ENCODE data around the gene USP49.

Gene USP49

DNA sequence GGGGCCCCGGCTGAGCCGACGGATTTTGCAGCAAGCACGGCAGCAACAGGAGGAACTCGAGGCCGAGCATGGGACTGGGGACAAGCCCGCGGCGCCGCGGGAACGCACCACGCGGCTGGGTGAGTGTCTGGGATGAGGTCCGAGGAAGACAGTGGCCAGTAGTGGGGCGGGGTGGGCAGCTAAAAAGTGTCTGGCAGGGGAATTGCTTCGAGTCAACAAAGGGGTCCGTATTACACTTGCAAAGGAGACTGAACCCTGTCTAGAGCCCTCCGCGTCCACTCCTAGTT lies 26.5 kb upstream of the USP49 start:
- no peaks in the 10 kb centered on the region for H3K9me3 ChIP-seq (replicated peaks; ENCODE audit: low read length)
- peak overlapping the region; percentile 95 for H3K4me3 ChIP-seq (ENCODE audit: low read length)
- H3K9ac ChIP-seq (ENCODE audit: low read depth, low read length): peak overlapping the region; percentile 97
- peaks cover 15% of the 10 kb centered on the region for H3K36me3 ChIP-seq (ENCODE audit: insufficient read depth, low read length)
- H3K27me3 ChIP-seq (ENCODE audit: control insufficient read depth, insufficient read depth, low read length): no peaks in the 10 kb centered on the region
- peaks cover 39% of the 10 kb centered on the region for H3K4me1 ChIP-seq (ENCODE audit: control insufficient read depth, insufficient read depth, low read length)
- peak overlapping the region; percentile 80 for H3K4me2 ChIP-seq (ENCODE audit: low read length)

DNA sequence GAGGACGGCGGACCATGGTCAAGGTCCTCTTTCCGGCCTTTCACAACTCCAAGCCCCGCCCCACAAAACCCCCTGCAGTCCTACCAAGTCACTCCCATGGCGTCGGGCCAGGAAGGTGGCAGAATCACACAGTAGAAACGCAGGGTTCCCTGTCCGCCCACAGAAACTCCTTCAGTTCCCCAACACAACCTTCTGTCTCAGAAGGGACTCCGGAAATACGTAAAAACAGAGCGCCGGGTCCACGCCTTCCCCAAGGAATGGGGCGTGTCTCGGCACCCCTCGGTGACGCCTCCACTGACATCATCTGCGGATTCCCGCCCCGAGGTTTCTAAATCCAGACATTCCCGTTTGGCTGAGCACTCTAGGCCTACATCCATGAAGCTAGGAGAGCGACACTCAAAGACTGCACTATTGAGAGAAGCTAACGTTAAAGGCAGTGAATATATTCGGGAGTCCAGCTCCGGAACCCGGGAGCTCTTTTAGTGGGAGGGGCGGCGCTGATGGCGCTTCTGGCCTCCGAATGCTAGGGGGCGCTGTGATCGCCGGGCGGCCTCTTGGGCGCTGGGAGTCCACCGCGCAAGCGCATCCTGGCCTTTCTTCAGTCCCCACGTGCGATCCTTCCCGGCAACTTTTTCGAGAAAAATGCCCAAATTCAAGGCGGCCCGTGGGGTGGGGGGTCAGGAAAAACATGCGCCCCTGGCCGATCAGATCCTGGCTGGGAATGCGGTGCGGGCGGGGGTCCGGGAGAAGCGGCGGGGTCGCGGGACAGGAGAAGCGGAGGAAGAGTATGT lies 25.9 kb upstream of the USP49 start, which contains the start of the genes BYSL and MED20:
Gene BYSL (plus strand): TSS at position 579 of the 791 bp plus-strand sequence. CDS start 64 bp downstream, at position 643.
Gene MED20 (minus strand): TSS at position 219 of the 791 bp plus-strand sequence. CDS start 121 bp downstream, at position 98.
- Histone ChIP-seq H3K9ac (ENCODE audit: low read depth, low read length) (peak within 1 kb of the TSS; percentile 97), H3K4me3 (ENCODE audit: low read length) (peak within 1 kb of the TSS; percentile 95), H3K4me2 (ENCODE audit: low read length) (peak within 1 kb of the TSS; percentile 80), H3K4me1 (ENCODE audit: control insufficient read depth, insufficient read depth, low read length) (peaks cover 41% of the 10 kb centered on the region), H3K27me3 (ENCODE audit: control insufficient read depth, insufficient read depth, low read length) (no peaks in the 10 kb centered on the region), H3K36me3 (ENCODE audit: insufficient read depth, low read length) (peaks cover 16% of the 10 kb centered on the region), H3K9me3 (replicated peaks; ENCODE audit: low read length) (no peaks in the 10 kb centered on the region)

DNA sequence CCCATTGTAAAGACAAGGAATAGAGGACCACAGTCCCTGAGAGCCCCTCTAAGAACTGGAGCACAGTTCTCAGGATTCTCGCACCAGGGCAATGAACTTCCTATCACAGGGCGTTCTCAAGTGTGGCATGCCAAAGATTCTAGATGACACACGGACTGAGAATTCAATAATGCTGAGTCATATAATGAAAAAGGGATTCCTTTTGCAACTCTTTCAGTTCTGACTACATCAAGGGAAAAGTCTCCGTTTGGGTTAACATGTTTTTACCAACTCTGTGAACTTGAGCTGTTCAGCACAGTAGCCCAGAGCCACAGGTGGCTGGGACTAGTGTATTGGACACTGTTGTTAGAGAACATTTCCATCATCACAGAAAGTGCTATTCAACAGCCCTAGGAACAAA lies 22.4 kb upstream of the USP49 start:
- H3K27me3 ChIP-seq (ENCODE audit: control insufficient read depth, insufficient read depth, low read length): no peaks in the 10 kb centered on the region
- H3K9ac ChIP-seq (ENCODE audit: low read depth, low read length): peak overlapping the region; percentile 59

DNA sequence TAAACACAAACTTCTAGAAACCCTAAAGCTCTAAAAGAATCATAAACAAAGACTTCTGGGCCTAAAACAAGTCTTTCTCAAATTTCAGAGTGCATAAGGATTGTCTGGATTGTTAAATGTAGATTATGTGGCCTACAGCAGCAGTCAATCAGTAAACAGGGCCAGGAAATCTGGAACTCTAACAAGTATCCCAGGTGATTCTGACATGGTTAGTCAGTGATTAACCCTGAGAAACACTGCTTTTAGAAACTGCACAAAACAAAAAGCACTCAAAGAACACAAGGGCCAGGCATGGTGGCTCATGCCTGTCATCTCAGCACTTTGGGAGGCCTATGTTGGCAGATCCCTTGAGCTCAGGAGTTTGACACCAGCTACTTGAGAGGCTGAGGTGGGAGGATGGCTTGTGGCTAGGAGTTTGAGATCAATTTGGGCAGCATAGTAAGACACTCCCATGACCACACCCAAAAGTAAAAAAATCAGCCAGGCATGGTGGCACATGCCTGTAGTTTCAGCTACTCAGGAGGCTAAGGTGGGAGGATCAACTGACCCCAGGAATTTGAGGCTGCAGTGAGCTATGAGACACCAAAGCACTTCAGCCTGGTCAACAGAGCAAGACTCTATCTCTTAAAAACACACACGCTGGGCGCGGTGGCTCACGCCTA lies 19.8 kb upstream of the USP49 start:
- Histone ChIP-seq H3K9ac (ENCODE audit: low read depth, low read length) (no peak overlapping the region), H3K4me2 (ENCODE audit: low read length) (no peak overlapping the region), H3K36me3 (ENCODE audit: insufficient read depth, low read length) (peaks cover 22% of the 10 kb centered on the region), H3K4me1 (ENCODE audit: control insufficient read depth, insufficient read depth, low read length) (peaks cover 23% of the 10 kb centered on the region), H3K9me3 (replicated peaks; ENCODE audit: low read length) (no peaks in the 10 kb centered on the region), H3K27me3 (ENCODE audit: control insufficient read depth, insufficient read depth, low read length) (no peaks in the 10 kb centered on the region), H3K4me3 (ENCODE audit: low read length) (no peak overlapping the region)

More for the DNA sequence above, 22.4 kb upstream of the USP49 start:
- peaks cover 29% of the 10 kb centered on the region for H3K4me1 ChIP-seq (ENCODE audit: control insufficient read depth, insufficient read depth, low read length)
- H3K36me3 ChIP-seq (ENCODE audit: insufficient read depth, low read length): peaks cover 22% of the 10 kb centered on the region
- H3K4me2 ChIP-seq (ENCODE audit: low read length): peak overlapping the region; percentile 71
- H3K4me3 ChIP-seq (ENCODE audit: low read length): peak overlapping the region; percentile 48
- H3K9me3 ChIP-seq (replicated peaks; ENCODE audit: low read length): no peaks in the 10 kb centered on the region

DNA sequence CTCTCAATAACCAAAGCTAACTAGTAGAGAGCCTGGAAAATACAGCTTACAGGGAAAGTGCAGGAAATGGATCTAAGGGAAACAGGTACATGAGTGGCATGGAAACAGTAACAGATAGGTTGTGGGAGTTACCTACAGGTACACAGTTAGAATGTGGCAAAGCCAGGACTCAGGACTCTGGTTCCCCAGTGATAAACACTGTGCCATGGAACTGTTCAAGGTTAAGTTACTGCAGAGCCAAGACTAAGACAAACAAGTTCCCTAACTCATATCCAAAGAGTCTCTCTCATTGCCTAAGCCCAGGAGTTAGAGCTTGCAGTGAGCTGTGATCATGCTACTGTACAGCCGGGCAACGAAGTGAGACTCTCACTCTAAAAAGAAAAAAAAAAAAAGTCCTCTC lies 19.2 kb upstream of the USP49 start:
- H3K36me3 ChIP-seq (ENCODE audit: insufficient read depth, low read length): peaks cover 25% of the 10 kb centered on the region
- peaks cover 16% of the 10 kb centered on the region for H3K4me1 ChIP-seq (ENCODE audit: control insufficient read depth, insufficient read depth, low read length)
- H3K4me3 ChIP-seq (ENCODE audit: low read length): no peak overlapping the region
- H3K4me2 ChIP-seq (ENCODE audit: low read length): no peak overlapping the region
- no peaks in the 10 kb centered on the region for H3K27me3 ChIP-seq (ENCODE audit: control insufficient read depth, insufficient read depth, low read length)
- H3K9me3 ChIP-seq (replicated peaks; ENCODE audit: low read length): no peaks in the 10 kb centered on the region
- no peak overlapping the region for H3K9ac ChIP-seq (ENCODE audit: low read depth, low read length)

DNA sequence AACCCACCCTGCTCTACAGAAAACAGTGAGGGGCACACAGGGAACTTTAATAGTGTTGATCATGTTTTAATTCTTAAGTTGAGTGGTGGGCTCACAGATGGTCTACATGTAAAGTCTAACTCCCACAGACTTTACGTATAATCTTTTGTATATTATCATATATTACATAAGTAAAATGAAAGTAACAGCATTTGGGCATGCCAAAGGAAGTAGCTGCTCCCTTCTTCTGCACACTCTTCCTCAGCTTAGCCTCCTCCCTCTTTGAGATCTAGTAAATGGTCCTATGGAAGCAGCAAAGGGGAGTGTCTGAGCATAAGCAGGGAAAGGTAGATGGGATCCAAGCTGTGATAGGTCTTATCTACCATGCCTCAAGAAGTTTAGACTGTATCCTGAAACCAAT lies 14.6 kb upstream of the USP49 start:
- Histone ChIP-seq H3K4me2 (ENCODE audit: low read length) (no peak overlapping the region), H3K4me1 (ENCODE audit: control insufficient read depth, insufficient read depth, low read length) (no peaks in the 10 kb centered on the region), H3K9me3 (replicated peaks; ENCODE audit: low read length) (no peaks in the 10 kb centered on the region), H3K4me3 (ENCODE audit: low read length) (no peak overlapping the region), H3K27me3 (ENCODE audit: control insufficient read depth, insufficient read depth, low read length) (no peaks in the 10 kb centered on the region), H3K36me3 (ENCODE audit: insufficient read depth, low read length) (peaks cover 55% of the 10 kb centered on the region), H3K9ac (ENCODE audit: low read depth, low read length) (no peak overlapping the region)

DNA sequence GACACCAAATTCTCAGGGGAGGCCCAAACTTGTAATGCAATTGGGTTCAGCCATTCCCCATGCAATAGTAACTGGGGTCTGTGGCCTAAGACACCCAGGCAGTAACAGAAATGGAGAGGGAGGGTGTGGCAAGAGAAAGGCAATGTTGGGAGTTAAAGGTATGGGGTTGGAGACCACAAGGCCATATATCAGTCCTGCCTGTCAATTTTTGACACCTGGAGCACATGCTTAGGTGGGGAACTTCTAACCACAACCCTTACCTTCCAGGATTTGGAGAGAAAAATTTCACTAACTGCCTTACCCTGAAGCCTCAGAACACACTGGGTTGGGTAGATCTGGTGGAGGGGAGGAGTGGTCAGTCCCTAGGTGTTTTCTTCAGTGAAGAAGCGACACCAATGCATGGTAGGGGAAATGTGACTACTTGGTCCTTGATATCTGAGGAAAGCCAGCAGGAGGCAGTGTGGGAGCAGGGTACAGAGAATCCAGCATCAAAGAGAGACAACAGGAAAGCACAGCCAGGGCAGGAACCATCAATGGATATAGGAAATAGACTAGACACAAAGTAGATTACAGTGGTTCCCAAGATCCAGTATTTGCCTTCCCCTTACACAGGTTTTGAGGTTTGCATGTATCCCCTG lies 6.8 kb upstream of the USP49 start:
- Histone ChIP-seq H3K9ac (ENCODE audit: low read depth, low read length) (no peak overlapping the region), H3K27me3 (ENCODE audit: control insufficient read depth, insufficient read depth, low read length) (no peaks in the 10 kb centered on the region), H3K4me3 (ENCODE audit: low read length) (no peak overlapping the region), H3K9me3 (replicated peaks; ENCODE audit: low read length) (no peaks in the 10 kb centered on the region), H3K36me3 (ENCODE audit: insufficient read depth, low read length) (peaks cover 24% of the 10 kb centered on the region), H3K4me1 (ENCODE audit: control insufficient read depth, insufficient read depth, low read length) (no peaks in the 10 kb centered on the region), H3K4me2 (ENCODE audit: low read length) (no peak overlapping the region)

DNA sequence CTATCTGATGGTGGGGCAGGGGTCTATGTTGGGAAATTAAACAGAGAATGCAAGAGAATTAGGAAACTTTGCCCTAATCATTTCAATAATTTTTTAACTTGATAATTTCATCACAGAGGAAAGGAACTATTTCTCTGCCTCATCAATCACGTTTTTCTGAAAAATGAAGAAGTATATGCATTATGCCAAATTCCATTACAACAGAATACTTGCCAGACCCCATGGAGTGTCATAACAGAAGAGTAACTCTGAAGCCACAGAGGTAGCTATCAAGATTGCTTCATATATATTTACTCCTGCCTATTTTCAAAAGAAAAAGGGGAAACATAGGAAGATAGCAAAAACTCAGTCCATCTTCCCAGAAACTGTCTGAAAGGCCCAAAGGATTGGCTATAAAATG lies 5.7 kb upstream of the USP49 start:
- Histone ChIP-seq H3K4me3 (ENCODE audit: low read length) (no peak overlapping the region), H3K9me3 (replicated peaks; ENCODE audit: low read length) (no peaks in the 10 kb centered on the region), H3K27me3 (ENCODE audit: control insufficient read depth, insufficient read depth, low read length) (no peaks in the 10 kb centered on the region), H3K4me2 (ENCODE audit: low read length) (no peak overlapping the region), H3K36me3 (ENCODE audit: insufficient read depth, low read length) (peaks cover 13% of the 10 kb centered on the region), H3K9ac (ENCODE audit: low read depth, low read length) (no peak overlapping the region), H3K4me1 (ENCODE audit: control insufficient read depth, insufficient read depth, low read length) (peaks cover 5% of the 10 kb centered on the region)

DNA sequence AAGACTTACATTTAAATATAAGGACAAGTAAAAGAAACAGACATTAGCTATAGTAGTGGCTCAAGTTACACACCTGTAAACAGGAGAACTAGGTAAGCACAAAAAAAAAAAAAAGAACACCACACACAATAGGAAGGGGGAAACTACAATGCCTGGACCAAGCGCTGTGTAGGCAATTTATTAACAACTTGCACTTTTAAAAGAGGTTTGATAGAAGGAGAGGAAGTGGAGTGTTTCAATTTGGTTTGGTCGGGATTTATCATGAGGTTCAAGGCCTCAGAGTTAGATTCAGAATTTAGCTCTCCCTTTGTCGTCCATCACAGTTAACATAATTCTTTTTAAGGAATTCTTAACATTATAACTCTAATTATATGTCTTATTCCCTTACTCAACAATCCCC lies 1.1 kb upstream of the USP49 start:
- Histone ChIP-seq H3K4me2 (ENCODE audit: low read length) (peak overlapping the region; percentile 95), H3K27me3 (ENCODE audit: control insufficient read depth, insufficient read depth, low read length) (no peaks in the 10 kb centered on the region), H3K9ac (ENCODE audit: low read depth, low read length) (peak overlapping the region; percentile 91), H3K4me1 (ENCODE audit: control insufficient read depth, insufficient read depth, low read length) (peaks cover 13% of the 10 kb centered on the region), H3K36me3 (ENCODE audit: insufficient read depth, low read length) (no peaks in the 10 kb centered on the region), H3K4me3 (ENCODE audit: low read length) (peak overlapping the region; percentile 95), H3K9me3 (replicated peaks; ENCODE audit: low read length) (no peaks in the 10 kb centered on the region)

DNA sequence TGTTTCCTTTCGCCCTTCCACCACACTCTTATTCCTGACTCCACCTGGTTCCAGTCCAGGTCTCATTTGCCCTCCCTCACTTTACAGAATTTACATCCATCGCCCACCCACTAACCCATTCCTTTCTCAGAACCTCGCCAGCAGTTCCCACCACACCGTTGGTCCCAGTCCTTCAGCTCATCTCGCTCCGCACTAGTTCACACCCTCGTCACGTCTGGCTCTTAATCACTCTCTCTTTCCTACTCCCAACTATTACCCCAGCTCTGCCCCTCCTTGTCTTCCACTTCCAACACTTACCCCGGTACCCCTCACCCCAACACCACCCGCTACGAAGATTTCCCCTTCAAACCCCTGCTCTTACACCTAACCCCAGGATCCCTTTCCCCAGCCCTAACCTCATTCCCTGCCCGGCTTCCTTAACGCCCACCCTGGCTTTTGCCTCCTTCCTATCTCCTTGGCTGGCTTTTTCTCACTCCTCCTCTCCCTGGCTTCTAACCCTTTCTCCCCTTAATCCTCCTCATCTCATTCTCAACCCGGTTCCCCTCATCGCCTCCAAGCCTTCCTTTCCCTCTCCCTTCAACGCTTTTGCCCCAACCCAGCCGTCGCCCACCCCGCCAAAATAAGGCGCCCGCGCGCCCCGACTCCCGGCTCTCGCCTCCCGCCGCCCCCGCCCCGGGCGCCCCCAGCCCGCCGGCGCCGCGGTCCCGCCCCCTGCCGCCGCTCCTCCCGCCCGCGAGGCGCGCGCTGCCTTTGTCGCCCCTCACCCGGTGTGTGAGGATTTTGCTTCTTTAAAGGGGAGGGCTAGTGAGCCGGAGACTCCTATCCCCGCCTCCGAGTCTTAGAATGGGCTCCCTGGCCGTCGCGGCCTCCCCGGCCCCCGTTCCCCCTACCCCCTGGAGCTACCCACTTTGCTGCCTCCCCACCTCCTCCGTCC lies 542 bp downstream of the USP49 start:
- H3K9ac ChIP-seq (ENCODE audit: low read depth, low read length): peak overlapping the region; percentile 81
- H3K9me3 ChIP-seq (replicated peaks; ENCODE audit: low read length): no peaks in the 10 kb centered on the region
- peak overlapping the region; percentile 100 for H3K4me2 ChIP-seq (ENCODE audit: low read length)
- H3K27me3 ChIP-seq (ENCODE audit: control insufficient read depth, insufficient read depth, low read length): no peaks in the 10 kb centered on the region
- peaks cover 13% of the 10 kb centered on the region for H3K4me1 ChIP-seq (ENCODE audit: control insufficient read depth, insufficient read depth, low read length)
- peak overlapping the region; percentile 95 for H3K4me3 ChIP-seq (ENCODE audit: low read length)
- no peaks in the 10 kb centered on the region for H3K36me3 ChIP-seq (ENCODE audit: insufficient read depth, low read length)

Data from skeletal muscle satellite cell (primary cell).